RCC 7860 (cell line): ENCODE measurements around the gene CAVIN3.
"Not testable (repeated sequence)": the region's sequence is repeated elsewhere in the genome, so short reads cannot be mapped to it uniquely, and the experiment has no call there.

ENCODE experiments used
- DNase-seq: peaks from one replicate; pipeline ENCODE4 v3.0.0-alpha.2; 2015; ENCODE audit warnings: low spot score
- FAIRE-seq: peaks from 2 replicates; lab custom pipeline; 2012; peaks lifted over from hg19 to GRCh38; lab: Jason Lieb, UNC

Gene CAVIN3

GRCh38 chr11:6326985-6327384, 6.7 kb upstream of the CAVIN3 start:
- no peak for FAIRE-seq
- DNase-seq, result no peak

GRCh38 chr11:6326303-6326702, 6.0 kb upstream of the CAVIN3 start:
- FAIRE-seq, result no peak
- DNase-seq, result no peak

- no peak for DNase-seq
- FAIRE-seq, result no peak
Measured at GRCh38 chr11:6323291-6323905, 3.1 kb upstream of the CAVIN3 start.

GRCh38 chr11:6321961-6322362, 1.7 kb upstream of the CAVIN3 start:
- DNase-seq (peak; percentile 60), FAIRE-seq (peak; percentile 55)

DNA sequence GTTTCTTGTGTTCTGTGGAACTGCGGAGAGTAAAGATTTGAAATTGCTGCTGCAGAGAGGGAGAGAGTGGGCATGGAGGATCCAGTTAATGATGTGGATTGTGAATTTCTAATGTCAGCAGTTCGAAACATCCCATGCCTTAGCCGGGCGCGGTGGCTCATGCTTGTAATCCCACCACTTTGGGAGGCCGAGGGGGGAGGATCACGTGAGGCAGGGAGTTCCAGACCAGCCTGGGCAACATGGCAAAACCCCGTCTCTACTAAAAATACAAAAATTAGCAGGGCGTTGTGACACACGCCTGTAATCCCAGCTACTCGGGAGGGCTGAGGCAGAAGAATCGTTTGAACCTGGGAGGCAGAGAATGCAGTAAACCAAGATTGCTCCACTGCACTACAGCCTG, 1.1 kb upstream of the CAVIN3 start:
- FAIRE-seq (no peak), DNase-seq (no peak)

- FAIRE-seq (peak; percentile 64), DNase-seq (peak; percentile 78)
Measured at GRCh38 chr11:6319704-6320410, 444 bp downstream of the CAVIN3 start.

DNA sequence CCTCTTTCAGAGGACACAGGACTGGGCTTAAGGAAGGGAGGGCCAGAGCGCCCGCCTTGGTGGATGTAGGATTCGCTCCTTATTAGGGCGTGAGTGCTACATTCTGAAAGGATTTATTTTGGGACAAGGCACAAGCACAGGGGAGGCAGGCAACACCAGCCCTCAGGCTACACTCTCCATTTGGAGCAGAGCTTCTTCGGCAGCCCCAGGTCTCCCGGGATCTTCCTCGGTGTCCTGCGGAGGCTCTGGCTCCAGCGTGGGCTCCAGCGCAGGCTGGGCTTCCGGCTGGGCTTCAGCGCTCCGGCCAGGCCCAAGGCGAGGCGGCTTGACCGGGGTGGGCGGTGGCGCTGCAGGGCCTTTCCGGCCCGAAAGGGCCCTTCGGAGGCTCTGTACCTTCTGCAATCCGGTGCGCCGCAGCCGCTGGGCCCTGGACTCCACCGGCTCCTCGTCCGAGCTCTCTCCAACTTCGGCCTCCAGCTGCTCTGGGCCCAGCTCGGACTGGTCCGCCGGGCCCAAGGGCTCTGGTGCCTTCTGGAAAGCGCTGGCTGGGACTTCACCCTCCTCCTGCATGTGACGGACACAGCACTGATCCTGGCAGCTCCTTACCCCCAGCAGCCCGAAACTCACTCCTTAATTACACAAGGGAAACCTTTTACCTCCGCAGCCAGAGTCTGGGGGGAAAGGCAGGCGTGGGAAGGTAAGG, 1.1 kb downstream of the CAVIN3 start:
- FAIRE-seq (no peak), DNase-seq (peak; percentile 14)

DNA sequence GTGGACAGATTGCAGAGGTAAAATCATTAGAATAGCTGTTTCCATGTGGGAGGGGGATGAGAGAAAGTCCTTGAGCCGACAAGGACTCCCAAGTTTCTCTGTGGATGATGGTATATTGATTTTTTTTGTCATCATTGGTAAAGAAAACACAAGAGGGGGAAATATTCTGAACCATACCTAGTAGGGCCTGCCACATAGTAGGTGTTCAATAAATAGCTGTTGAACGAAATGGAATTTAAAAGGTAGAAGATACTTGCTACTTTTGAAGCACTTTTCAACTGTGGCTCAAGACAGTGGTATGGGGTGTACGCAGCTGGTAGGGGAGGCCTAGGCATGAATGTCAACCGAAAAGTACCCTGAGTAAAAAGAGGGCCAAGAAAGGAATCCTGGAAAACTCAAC, 2.1 kb downstream of the CAVIN3 start:
- no peak for DNase-seq
- no peak for FAIRE-seq

- peak; percentile 31 for DNase-seq
- FAIRE-seq, result no peak
Measured at GRCh38 chr11:6315811-6316425, 4.4 kb downstream of the CAVIN3 start.

- FAIRE-seq (no peak), DNase-seq (no peak)
Measured at GRCh38 chr11:6312106-6312505, 8.2 kb downstream of the CAVIN3 start.

- DNase-seq (no peak), FAIRE-seq (no peak)
Measured at GRCh38 chr11:6307876-6308275, 12.4 kb downstream of the CAVIN3 start.

GRCh38 chr11:6305297-6305696, 15.0 kb downstream of the CAVIN3 start:
- FAIRE-seq (no peak), DNase-seq (no peak)

DNA sequence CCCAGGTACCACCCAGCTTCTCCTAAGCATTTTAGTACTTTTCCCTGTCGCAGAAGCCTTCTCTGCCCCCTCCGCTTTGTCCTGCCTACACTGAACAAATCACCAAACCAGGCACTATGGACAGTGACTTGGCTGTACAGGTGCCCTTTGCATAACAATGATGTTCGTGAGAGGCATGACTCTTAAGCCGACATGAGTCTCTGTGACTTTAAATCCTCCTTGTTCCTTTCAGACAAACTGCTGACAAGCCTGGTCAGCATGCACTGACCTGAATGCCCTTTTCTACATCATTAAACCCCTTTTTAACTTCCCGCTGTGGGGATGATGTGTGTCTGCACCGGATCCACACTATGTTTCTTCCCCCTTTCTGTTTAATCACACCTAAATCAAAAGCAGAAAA, 16.6 kb downstream of the CAVIN3 start:
- no peak for FAIRE-seq
- no peak for DNase-seq

GRCh38 chr11:6301096-6301495, 19.2 kb downstream of the CAVIN3 start:
- no peak for FAIRE-seq
- DNase-seq, result no peak

DNA sequence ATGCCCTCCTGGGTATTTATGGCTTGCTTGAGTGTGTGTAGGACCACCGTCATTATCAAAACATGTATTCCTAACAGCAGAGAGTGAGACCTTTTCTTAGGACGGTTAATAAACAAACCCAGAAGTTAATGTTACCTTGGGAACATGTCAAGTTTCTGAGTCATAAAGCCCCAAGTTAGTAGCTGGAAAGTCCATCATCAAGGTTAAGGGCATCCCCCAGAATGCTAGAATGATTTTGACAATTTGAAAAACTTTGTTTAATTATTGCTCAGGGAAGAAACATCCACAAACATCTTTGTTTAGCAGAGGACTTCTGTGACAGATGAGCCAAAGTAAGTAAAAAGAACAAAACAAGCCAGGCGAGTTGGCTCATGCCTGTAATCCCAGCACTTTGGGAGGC, 20.0 kb downstream of the CAVIN3 start:
- DNase-seq (peak; percentile 20), FAIRE-seq (no peak)

DNA sequence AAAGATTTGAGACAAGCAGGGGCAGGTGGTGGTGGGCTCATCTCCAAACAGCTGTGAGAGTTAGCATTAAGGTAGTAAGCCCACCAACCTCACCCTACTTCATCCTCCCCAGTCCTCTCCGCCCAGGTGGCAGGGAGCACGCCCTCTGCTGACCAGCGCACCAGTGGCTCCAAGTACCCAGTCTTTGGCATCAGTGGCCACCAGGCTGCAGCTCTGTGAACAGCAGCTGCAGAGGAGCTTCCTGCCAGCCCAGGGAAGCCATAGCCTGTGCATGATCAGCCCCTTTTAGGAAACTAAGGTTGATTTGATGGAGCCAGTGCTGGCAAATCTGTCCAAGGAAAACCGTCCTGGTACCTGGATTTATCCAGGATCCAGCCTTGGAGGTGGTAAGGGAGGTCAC, 21.7 kb downstream of the CAVIN3 start:
- DNase-seq (peak; percentile 7), FAIRE-seq (no peak)

GRCh38 chr11:6297831-6298230, 22.5 kb downstream of the CAVIN3 start:
- FAIRE-seq, result no peak
- no peak for DNase-seq

GRCh38 chr11:6285019-6285418, 35.3 kb downstream of the CAVIN3 start:
- DNase-seq, result no peak
- FAIRE-seq, result no peak

DNA sequence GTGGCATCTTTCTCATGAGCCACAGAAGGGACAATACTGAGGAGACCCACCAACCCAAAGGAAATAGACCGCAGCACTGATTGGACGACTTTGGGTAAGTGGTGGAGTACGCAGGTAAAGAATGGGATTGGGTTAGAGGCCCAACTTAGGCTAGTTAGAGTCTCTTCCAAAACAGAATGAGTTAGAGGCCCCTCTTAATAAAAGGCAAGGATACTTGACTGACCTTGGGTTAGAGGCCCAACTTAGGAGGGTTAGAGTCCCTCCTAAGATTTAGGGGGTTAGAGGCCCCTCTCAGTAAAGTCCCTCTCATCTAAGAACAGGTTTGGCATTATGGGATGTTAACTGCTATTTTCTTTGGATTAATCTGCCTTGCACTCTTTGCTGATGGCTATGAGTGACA, 36.1 kb downstream of the CAVIN3 start:
- DNase-seq, result no peak
- no peak for FAIRE-seq

GRCh38 chr11:6283453-6284023, 36.8 kb downstream of the CAVIN3 start:
- DNase-seq, result no peak
- FAIRE-seq, result no peak

DNA sequence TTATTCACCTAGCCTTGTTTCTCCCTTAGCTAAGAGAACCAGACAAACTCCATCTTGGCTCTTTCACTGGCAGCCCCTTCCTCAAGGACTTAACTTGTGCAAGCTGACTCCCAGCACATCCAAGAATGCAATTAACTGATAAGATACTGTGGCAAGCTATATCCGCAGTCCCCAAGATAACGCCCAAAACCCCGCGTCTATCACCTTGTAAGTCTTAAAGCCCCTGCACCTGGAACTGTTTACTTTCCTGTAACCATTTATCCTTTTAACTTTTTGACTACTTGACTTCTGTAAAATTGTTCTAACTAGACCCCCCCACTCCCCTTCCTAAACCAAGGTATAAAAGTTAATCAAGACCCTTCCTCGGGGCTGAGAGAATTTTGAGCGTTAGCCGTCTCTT, 39.5 kb downstream of the CAVIN3 start:
- not testable (repeated sequence) for DNase-seq, FAIRE-seq
